ENCODE results near the gene RBM47. TPM values are rescaled to one million over a fixed set of nuclear protein-coding genes. Genes with fewer than 3 reads are reported as not detected.

RBM47 gene
- total and polyA plus RNA-seq, 9 of the 15 experiments (the other 6 are each of a cell fraction or from before 2014, with no cell fraction given), result 1.4 to 6.4 (median 3.3) TPM

GRCh38 chr4:40592034-40592433 lies 37.6 kb downstream of the RBM47 start:
- H3K36me3 ChIP-seq (ENCODE audit: control insufficient read depth, insufficient read depth, low read length), result no peaks in the 10 kb centered on the region
- no peak overlapping the region for H3K4me2 ChIP-seq (ENCODE audit: insufficient read depth, low read length)
- no peaks in the 10 kb centered on the region for H3K9me3 ChIP-seq (replicated peaks; ENCODE audit: control insufficient read depth, insufficient read depth, low read depth, low read length)
- ATAC-seq (no peak), FAIRE-seq (no peak), DNase-seq (ENCODE audit: extremely low read depth in 1 of 4, low spot score in 3 of 4) (no peak)
- BruUV-seq (replicated peaks), result no TSS peak
- 3% methylated on average over 3 of the region's 3 CpGs for WGBS (ENCODE audit: insufficient coverage, low coverage, missing lambda C conversion rate)
- H3K27ac ChIP-seq (ENCODE audit: extremely low read depth, low read depth, low read length), result no peak overlapping the region
- H3K9ac ChIP-seq (ENCODE audit: insufficient read depth in 1 of 2, low read depth in 2 of 2, low read length in 2 of 2), result no peak overlapping the region
- H3K9me1 ChIP-seq (ENCODE audit: control insufficient read depth, insufficient read depth, low read length), result no peaks in the 10 kb centered on the region
- TF ChIP-seq ILK (tag; IDR thresholded peaks at IDR 0.05; ENCODE audit: borderline replicate concordance, low read depth) (no peak), SIX5 (IDR thresholded peaks at IDR 0.05; ENCODE audit: borderline replicate concordance in 1 of 2, insufficient read depth in 1 of 2, low read depth in 1 of 2, low read length in 2 of 2) (no peak), NFXL1 (CRISPR knock-in tag; IDR thresholded peaks at IDR 0.05) (no peak), HLTF (IDR thresholded peaks at IDR 0.05) (no peak), BRCA1 (IDR thresholded peaks at IDR 0.05) (no peak), BRCA1 (CRISPR knock-in tag; IDR thresholded peaks at IDR 0.05) (no peak), KLF1 (tag; IDR thresholded peaks at IDR 0.05) (no peak), SMAD1 (IDR thresholded peaks at IDR 0.05; ENCODE audit: low read depth, low read length, partially characterized antibody) (no peak)
- no peak overlapping the region for H3K4me3 ChIP-seq
- ChIA-PET POLR2A (interaction anchor here (0.7 kb wide), 1 partner anchor 43 kb away, joined by 3 read pairs; no protein-coding TSS in a partner anchor), CTCF (ENCODE audit: low intra/inter-chr PET ratio) (no interaction called here)
- no peaks in the 10 kb centered on the region for H3K79me2 ChIP-seq (ENCODE audit: control insufficient read depth, insufficient read depth, low read length)
- in situ Hi-C loops (cut with MboI) (no loop called here), intact Hi-C loops (cut with micrococcal nuclease) (no loop called here)
- H3K4me1 ChIP-seq (replicated peaks in 1 of 2; ENCODE audit: control insufficient read depth in 2 of 2, insufficient read depth in 2 of 2, low read length in 2 of 2), result no peaks in the 10 kb centered on the region
- H3K27me3 ChIP-seq (ENCODE audit: control insufficient read depth in 2 of 2, insufficient read depth in 2 of 2, low read length in 2 of 2), result peaks cover 18 to 27% of the 10 kb centered on the region in 2 experiments; a peak in 4 of 5 replicates
- no peak overlapping the region for H2AFZ ChIP-seq (ENCODE audit: low read depth, low read length)
- no peaks in the 10 kb centered on the region for H4K20me1 ChIP-seq (replicated peaks; ENCODE audit: control insufficient read depth, insufficient read depth, low read length)
